HepG2 (cell line): ENCODE measurements around the gene LASP1. TPM values are rescaled to one million over a fixed set of nuclear protein-coding genes. Genes with fewer than 3 reads are reported as not detected.

Experiments used
- ARID4A ChIP-seq: sonication (generic); formaldehyde crosslinking; IDR thresholded peaks from 2 replicates; pipeline ENCODE4 v1.5.0; 2020; ENCODE audit warnings: mild to moderate bottlenecking, missing genetic modification reagents, borderline replicate concordance
- EHMT2 ChIP-seq: fragments of 200-600 bp; sonication (generic); IDR thresholded peaks from 2 replicates; pipeline ENCODE4 v1.7.0; 2017; ENCODE audit warnings: antibody characterized with exemption, low read depth, low read length, borderline replicate concordance
- EP300 ChIP-seq, 3 experiments: sonication (generic) in 1 of 3; formaldehyde crosslinking in 1 of 3; IDR thresholded peaks; 2 replicates each; pipeline versions ENCODE4 v1.5.1 to v1.6.1; 2011 to 2020; ENCODE audit warnings: low read depth in 2 of 3, low read length in 2 of 3, borderline replicate concordance in 1 of 3, improper control_type of control experiment in 1 of 3, mild to moderate bottlenecking in 1 of 3, missing genetic modification reagents in 1 of 3, moderate library complexity in 1 of 3
- HBP1 ChIP-seq: IDR thresholded peaks from 2 replicates; pipeline ENCODE4 v1.6.1; 2016; ENCODE audit warnings: low read depth, control low read depth
- HNF4G ChIP-seq, 2 experiments: sonication (generic) in 1 of 2; formaldehyde crosslinking in 1 of 2; IDR thresholded peaks; 2 replicates each; pipeline versions ENCODE4 v1.4.0 to v1.6.1; 2011 to 2020; ENCODE audit warnings: borderline replicate concordance in 2 of 2, low read depth in 2 of 2, mild to moderate bottlenecking in 2 of 2, low read length in 1 of 2, missing genetic modification reagents in 1 of 2, moderate library complexity in 1 of 2
- MXI1 ChIP-seq: IDR thresholded peaks from 3 replicates; pipeline ENCODE4 v1.6.1; 2012; ENCODE audit warnings: low read depth, low read length, inconsistent platforms, borderline replicate concordance
- NFATC3 ChIP-seq: sonication (generic); formaldehyde crosslinking; IDR thresholded peaks from 2 replicates; pipeline ENCODE4 v1.5.1; 2020; ENCODE audit warnings: mild to moderate bottlenecking, missing genetic modification reagents
- PPARG ChIP-seq: conservative IDR thresholded peaks from 2 replicates; pipeline ENCODE4 v1.6.1; 2016; ENCODE audit warnings: missing biosample characterization, missing genetic modification reagents
- SIN3A ChIP-seq: IDR thresholded peaks from 2 replicates; pipeline ENCODE4 v1.6.1; 2011; ENCODE audit warnings: low read depth, mild to moderate bottlenecking, control low read depth, low read length, borderline replicate concordance
- ZNF710 ChIP-seq: sonication (generic); formaldehyde crosslinking; IDR thresholded peaks from 2 replicates; pipeline ENCODE4 v1.5.0; 2020; ENCODE audit warnings: mild to moderate bottlenecking, missing genetic modification reagents, borderline replicate concordance
- polyA plus RNA-seq, 8 experiments: library from polyadenylated mRNA; depleted of rRNA in 3 of 8; stranded (reverse) in 7 of 8; unstranded in 1 of 8; fragments of >200 nt; fragmentation: Illumina TruSeq in 4 of 8; extraction: Trizol in 4 of 8; gene quantifications; 2 replicates each; pipeline versions ENCODE4 v1.2.1 to v1.2.3, GENCODE V29; 2011 to 2016; ENCODE audit warnings: low read depth in 4 of 8, missing spikeins in 1 of 8, mixed read lengths in 1 of 8; ENCODE audit not compliant: insufficient read depth in 1 of 8
- total RNA-seq, 5 experiments: library from RNA; depleted of rRNA; stranded (reverse); fragments of >200 nt; fragmentation: Illumina TruSeq; extraction: Trizol; gene quantifications; 2 replicates each; pipeline ENCODE4 v1.2.3, GENCODE V29; 2016; ENCODE audit warnings: low read depth in 1 of 5
- TF ChIP-seq, protein P1 (sequence below): sonication (generic); formaldehyde crosslinking; IDR thresholded peaks from 2 replicates; pipeline ENCODE4 v1.9.0; 2021; ENCODE audit warnings: missing genetic modification reagents, borderline replicate concordance
- TF ChIP-seq, protein P2 (sequence below): sonication (generic); formaldehyde crosslinking; conservative IDR thresholded peaks from 2 replicates; pipeline ENCODE4 v1.4.0; 2020; ENCODE audit warnings: missing genetic modification reagents

LASP1 gene
- total and polyA plus RNA-seq, 2 of the 13 experiments (the other 11 are each of a cell fraction or from before 2014, with no cell fraction given): 70.1 to 97.0 TPM

DNA sequence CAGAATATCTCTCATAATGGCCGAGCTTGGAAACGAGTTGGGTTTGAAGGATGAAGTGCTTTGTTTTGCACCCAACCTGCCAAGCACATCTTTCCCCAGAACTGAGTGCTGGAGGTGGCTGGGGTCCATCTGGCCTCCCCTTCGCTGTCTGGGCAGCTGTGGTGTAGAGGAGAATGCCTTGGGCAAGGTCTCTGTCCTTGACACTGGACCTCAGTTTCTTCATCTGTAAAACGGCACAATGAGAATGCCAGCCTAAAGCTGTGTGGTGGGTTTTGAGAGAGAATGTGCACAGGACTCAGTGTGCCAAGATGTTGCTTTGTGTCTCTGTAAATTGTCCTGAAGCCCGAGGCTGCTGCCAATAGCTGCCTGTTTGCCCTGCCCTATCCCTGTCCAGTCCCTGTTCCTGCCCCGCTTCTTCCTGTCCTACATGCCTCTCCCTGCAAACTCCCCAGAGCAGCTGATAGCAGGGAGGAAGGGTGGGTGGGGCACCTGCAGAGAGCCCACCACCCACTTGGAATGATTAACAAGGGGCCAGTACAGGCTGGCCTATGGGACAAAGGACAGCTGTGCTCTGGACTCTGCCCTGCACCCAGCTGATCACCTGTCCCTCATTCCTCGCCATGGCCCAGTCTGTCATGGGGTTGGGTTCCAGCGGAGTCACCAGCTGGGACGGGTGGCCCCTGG lies 15.3 kb downstream of the LASP1 start (continued):
- TF ChIP-seq ARID4A (CRISPR knock-in tag): peak; percentile 82
- peak; percentile 46; the same call in 1 of the 2 replicates for TF ChIP-seq NFATC3 (CRISPR knock-in tag)
- peak; percentile 86 for TF ChIP-seq HNF4G (IDR thresholded peaks at IDR 0.05; ENCODE audit: borderline replicate concordance, low read depth, low read length)
- TF ChIP-seq HNF4G (CRISPR knock-in tag; IDR thresholded peaks at IDR 0.05; ENCODE audit: borderline replicate concordance, low read depth): no peak; the same call in 1 of the 2 replicates
- TF ChIP-seq, protein P1, sequence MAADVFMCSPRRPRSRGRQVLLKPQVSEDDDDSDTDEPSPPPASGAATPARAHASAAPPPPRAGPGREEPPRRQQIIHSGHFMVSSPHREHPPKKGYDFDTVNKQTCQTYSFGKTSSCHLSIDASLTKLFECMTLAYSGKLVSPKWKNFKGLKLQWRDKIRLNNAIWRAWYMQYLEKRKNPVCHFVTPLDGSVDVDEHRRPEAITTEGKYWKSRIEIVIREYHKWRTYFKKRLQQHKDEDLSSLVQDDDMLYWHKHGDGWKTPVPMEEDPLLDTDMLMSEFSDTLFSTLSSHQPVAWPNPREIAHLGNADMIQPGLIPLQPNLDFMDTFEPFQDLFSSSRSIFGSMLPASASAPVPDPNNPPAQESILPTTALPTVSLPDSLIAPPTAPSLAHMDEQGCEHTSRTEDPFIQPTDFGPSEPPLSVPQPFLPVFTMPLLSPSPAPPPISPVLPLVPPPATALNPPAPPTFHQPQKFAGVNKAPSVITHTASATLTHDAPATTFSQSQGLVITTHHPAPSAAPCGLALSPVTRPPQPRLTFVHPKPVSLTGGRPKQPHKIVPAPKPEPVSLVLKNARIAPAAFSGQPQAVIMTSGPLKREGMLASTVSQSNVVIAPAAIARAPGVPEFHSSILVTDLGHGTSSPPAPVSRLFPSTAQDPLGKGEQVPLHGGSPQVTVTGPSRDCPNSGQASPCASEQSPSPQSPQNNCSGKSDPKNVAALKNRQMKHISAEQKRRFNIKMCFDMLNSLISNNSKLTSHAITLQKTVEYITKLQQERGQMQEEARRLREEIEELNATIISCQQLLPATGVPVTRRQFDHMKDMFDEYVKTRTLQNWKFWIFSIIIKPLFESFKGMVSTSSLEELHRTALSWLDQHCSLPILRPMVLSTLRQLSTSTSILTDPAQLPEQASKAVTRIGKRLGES (CRISPR knock-in tag): no peak
- TF ChIP-seq HBP1: no peak
- TF ChIP-seq SIN3A: 0 out of 2 replicates have a peak, but pooled peaks have one; percentile 42
- TF ChIP-seq EP300 (IDR thresholded peaks at IDR 0.05; ENCODE audit: low read depth in 2 of 2, low read length in 2 of 2): no peak
- TF ChIP-seq EP300 (CRISPR knock-in tag; IDR thresholded peaks at IDR 0.05; ENCODE audit: borderline replicate concordance): 0 out of 2 replicates have a peak, but pooled peaks have one; percentile 15
- TF ChIP-seq, protein P2, sequence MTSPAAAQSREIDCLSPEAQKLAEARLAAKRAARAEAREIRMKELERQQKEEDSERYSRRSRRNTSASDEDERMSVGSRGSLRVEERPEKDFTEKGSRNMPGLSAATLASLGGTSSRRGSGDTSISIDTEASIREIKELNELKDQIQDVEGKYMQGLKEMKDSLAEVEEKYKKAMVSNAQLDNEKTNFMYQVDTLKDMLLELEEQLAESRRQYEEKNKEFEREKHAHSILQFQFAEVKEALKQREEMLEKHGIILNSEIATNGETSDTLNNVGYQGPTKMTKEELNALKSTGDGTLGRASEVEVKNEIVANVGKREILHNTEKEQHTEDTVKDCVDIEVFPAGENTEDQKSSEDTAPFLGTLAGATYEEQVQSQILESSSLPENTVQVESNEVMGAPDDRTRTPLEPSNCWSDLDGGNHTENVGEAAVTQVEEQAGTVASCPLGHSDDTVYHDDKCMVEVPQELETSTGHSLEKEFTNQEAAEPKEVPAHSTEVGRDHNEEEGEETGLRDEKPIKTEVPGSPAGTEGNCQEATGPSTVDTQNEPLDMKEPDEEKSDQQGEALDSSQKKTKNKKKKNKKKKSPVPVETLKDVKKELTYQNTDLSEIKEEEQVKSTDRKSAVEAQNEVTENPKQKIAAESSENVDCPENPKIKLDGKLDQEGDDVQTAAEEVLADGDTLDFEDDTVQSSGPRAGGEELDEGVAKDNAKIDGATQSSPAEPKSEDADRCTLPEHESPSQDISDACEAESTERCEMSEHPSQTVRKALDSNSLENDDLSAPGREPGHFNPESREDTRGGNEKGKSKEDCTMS (CRISPR knock-in tag): no peak
- TF ChIP-seq ZNF710 (CRISPR knock-in tag): 0 out of 2 replicates have a peak, but pooled peaks have one; percentile 61
- TF ChIP-seq EHMT2: no peak
- 0 out of 2 replicates have a peak, but pooled peaks have one; percentile 23 for TF ChIP-seq PPARG (CRISPR knock-in tag)
- TF ChIP-seq MXI1: peak; percentile 14; the same call in 1 of the 3 replicates
